ENCODE results near the gene ZNF254.
"Not testable (repeated sequence)": the region's sequence is repeated elsewhere in the genome, so short reads cannot be mapped to it uniquely, and the experiment has no call there.

Gene ZNF254

DNA sequence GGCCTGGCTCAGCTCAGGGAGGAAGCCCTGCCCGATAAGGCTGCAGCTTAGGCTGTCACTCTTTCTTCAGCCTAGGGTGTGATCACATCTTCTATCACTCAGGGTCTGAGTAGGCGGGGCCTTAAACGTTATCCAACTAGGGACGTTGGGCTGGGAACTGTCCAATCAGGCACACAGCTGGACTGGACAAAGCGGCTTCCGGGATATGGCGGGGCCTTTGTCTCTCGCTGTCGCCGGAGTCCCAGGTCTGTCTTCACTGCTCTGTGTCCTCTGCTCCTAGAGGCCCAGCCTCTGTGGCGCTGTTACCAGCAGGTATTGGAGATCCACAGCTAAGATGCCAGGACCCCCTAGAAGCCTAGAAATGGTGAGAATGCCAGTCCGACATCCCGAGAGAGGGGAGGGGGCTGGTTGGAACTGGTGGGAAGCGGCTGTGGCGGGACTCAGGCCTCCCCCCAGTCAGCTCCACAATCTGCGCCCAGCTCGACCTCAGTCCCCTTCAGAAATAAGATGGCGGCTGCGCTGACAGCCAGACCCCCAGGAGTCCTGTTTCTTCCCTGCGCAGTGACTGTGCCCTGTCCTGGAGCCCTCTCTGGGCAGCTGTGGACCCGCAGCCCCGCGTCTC, at the start of gene ZNF254:
Gene ZNF254 (plus strand): TSS at position 214 of the 622 bp plus-strand sequence. CDS start 121 bp downstream, at position 335.
- peak; percentile 49 for DNase-seq (ENCODE audit: low read depth)

DNA sequence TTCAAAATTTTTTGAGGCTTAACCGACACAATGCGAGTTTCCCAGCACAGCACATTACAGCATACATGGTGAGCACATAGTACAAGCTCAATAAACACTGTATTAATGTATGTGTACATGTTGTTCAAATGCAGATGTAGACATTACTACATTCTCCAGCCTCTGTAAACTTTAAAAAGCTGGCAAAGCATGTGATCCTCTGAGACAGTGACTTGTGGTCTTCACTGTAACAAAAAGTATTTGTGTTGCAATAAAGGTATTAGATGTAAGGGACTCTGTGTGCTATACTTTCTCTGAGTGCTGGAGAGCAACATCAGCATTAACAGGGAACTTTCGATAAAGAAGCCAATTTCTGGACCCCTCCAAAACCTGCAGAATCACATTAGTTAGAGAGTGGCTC, 46.4 kb upstream of the ZNF254 start:
- DNase-seq (ENCODE audit: low read depth) = no peak

DNA sequence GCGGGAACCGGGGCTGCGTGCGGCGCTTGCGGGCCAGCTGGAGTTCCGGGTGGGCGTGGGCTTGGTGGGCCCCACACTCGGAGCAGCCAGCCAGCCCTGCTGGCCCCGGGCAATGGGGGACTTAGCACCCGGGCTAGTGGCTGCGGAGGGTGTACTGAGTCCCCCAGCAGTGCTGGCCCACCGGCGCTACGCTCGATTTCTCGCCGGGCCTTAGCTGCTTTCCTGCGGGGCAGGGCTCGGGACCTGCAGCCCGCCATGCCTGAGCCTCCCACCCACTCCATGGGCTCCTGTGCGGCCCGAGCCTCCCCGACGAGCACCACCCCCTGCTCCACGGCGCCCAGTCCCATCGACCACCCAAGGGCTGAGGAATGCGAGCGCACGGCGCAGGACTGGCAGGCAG, 45.7 kb upstream of the ZNF254 start:
- not testable (repeated sequence) for DNase-seq (ENCODE audit: low read depth)

DNA sequence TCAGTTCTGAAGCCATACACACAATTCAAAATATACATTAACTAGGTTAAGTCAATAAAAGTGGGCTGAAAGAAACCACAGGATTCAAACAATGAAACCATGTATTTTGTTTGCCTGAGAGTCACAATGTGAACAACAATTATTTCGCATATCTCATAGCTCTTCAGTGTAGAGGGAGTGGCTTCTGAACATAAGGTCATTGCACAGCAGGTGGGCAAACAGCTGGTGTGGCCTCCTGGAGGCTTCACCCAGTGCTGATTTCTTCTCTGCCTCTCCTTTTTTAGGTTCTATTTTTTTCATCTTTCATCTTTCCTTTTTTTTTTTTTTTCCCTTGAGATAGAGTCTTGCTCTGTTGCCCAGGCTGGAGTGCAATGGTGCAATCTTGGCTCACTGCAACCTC, 40.4 kb upstream of the ZNF254 start:
- no peak for DNase-seq (ENCODE audit: low read depth)

DNA sequence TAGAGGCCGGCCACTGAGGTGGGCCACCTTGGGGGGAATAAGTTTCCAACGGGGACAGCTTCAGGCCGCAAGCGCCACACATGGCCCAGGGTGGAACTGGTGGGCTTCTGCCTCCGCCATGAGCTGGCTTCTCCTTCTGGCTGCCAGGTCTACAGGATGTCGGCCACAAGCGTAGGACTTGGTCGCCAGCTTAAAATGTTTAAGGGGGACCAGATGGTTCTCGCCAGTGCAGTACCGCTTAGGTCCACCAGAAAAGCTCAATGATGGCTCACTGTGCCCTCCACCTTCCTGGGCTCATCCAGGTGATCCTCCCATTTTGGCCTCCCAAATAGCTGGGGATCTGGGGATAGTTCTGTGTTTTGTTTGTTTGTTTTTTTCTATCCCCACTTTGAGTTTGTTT, 38.7 kb upstream of the ZNF254 start:
- no peak for DNase-seq (ENCODE audit: low read depth)

DNA sequence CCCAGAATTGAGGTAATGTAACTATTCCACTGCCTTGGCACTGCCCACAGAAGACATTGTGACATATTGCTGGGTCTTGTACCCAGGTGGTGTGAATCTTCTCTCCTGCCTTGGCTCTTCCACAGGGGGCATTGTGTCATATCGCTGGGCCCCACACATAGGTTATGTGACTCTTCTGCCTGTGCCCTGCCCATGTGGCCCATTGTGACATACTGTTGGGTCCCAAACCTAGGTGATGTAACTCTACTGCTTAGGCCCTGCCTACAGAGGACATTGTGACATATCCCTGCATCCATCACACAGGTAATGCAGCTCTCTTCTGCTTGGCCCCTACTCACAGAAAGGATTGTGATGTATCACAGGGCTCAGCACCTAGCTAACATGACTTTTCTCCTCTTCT, 37.5 kb upstream of the ZNF254 start:
- no peak for DNase-seq (ENCODE audit: low read depth)

DNA sequence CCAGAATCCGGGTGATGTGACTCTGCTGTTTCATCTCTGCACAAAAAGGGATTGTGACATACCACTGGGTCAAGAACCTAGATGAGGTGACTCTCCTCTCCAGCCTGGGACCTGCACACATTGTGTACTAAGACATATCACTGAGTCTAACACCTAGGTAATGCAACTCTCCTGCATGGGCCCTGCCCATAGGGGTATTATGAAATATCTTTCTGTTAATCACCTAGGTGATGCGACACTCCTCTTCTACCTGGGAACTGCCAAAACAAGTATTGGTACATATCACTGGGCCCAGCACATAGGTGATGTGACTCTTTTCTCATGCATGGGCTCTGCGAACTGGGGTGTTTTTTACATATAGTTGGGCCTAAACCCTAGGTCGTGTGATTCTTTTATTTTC, 35.5 kb upstream of the ZNF254 start:
- DNase-seq (ENCODE audit: low read depth) = no peak

DNA sequence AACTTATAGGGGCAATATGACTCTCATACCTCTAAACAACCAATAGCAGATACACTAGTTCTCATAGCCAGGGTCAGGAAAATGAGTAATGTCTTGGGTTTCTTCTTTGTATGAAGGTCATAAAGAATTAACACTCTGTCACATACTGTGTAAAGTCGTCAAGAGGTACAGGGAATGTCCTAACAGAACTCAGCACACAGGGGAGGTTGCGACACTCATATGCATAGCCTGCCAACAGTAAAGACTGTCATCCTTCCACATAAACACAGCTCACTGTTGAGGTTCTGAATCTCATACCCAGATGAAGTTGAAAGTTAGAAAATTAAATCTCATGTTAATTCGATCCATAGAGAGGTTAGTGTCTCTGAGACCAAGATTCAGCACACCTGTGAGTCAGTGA, 34.2 kb upstream of the ZNF254 start:
- DNase-seq (ENCODE audit: low read depth) = no peak

DNA sequence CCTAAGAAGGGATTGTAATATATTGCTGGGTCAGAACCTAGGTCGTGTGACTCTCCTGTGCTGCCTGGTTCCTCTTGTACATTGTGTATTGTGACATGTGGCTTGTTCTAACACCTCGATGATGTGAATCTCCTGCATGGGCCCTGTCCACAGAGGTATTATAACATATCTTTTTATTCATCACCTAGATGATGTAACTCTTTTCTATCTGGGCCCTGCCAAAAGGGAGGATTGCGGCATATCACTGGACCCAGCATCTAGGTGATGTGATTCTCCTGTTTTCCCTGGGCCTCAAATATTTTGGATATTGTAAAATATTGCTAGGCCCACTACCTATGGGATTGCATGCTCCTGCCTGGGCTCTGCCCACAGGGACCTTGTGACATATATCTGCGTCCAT, 33.4 kb upstream of the ZNF254 start:
- no peak for DNase-seq (ENCODE audit: low read depth)

DNA sequence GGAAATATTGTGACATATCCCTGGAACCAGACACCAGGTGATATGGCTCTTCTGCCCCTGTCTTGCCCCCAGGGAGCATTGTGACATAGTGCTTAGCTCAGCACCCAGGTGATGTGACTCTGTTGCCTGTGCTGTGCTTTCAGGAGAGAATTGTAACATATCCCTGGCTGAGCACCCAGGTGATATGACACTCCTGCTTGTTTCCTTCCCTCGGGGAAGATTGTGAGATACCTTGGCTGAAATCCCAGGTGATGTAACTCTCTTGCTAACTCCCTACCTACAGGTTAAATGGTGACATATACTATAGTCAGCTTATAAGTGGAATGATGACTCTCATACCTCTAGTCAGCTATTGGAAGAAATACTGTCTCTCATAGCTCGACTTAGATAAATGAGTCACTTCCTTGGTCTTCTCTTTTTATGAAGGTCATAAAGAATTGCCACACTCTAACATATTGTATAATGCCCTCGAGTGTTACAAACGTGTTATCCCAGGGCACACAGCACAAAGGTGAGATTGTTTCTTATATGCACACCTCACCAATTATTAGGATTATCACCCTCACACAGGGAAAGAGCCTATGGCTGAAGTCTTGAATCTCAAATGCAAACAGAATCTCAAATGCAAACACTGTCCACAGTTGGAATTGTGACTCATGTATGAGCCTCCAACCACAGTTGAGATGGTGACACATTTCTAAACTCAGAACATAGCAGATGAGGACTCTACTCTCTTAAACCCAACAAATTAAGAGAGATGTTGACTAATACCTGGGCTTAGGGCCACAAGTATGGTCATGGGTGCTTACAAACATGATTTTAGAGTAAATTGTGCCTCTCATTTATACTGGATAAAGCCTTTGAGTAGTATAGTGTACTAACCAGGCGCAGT, 32.7 kb upstream of the ZNF254 start:
- DNase-seq (ENCODE audit: low read depth) = no peak

DNA sequence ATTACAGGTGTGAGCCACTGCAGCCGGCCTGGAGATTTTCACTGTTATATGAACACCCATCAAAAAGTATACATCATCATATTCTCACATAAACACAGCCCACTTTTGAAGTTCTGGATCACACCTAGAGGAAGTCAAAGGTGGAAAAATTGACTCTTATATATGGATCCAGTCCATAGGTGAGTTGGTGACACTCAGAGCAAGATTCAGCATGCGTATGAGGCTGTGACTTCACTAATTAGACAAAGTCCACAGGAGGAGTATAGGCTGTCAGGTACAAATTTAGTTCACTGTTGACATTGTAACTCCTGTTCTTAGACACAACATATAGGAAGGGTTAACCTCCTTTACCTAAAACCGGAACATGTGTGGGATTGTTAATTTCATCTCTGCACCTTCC, 31.4 kb upstream of the ZNF254 start:
- DNase-seq (ENCODE audit: low read depth) = no peak

DNA sequence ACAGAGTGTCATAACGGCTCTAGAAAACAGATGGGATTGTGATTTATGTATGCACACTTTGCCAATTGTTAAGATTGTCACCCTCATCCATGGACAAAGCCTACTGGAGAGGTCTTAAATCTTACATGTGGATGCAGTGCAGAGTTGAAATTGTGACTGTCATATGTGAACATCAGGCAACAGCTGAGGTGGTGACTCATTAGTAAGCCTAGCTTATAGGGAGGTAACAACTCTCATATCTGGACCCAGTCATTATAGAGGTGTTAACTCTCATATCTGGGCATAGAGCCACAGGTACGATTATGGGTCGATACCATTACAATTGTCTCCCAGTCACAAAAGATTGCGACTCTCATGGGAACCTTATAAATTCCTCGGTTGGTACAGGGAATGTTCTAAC, 29.8 kb upstream of the ZNF254 start:
- DNase-seq (ENCODE audit: low read depth) = no peak

DNA sequence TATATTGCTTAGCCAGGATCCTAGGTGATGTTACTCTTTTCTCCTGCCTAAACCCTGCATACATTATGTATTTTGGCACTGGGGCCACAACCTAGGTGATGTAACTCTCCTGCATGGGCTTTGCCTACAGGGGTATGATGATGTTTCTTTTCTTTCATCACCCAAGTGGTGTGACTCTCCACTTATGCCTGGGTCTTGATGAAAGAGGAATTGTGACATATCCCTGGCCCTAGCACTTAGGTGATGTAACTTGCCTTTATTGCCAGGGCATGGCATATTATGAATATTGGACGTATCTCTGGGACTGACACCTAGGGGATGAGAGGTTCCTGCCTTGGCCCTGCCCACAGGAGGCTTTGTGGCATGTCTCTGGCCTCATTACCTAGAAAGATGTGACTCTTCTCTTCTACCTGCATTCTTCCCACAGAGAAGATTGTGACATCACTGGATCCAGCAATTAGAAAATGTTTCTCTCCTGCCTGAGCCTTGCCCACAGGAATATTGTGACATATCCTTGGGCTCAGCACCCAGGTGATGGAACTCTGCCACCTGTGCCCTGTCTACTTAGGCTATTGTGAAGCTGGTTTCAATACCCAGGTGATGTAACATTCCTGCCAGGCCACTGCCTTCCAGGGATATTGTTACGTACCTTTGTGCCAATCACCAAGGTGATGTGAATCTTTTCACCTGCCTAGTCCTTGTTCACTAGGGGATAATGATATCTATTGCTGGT, 27.3 kb upstream of the ZNF254 start:
- DNase-seq (ENCODE audit: low read depth) = no peak

DNA sequence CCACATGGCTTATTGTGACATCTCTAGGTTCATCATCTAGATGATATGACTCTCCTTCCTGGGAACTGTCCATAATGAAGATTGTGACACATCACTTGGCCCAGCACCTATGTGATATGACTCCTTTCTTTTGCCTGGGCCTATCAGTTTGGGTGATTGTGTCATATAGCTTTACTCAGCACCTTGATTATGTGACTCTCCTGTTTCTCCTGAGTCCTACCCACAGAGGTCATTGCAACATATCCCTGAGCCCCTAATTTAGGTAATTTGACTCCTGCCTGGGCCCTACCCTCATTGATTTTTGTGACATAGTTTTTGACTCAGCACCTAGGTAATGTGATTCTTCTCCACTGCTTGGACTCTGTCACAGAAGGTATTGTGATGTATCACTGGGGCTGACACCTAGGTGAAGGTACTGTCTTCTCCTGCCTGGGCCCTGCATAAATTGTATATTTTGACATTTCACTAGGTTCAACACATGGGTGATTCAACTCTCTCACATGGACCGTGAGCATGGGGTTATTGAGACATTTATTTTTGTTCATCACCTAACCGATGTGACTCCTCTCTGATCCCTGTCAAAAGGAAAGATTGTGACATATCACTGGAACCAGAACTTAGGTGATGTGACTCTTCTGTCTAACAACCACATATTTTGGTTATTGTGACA, 26.2 kb upstream of the ZNF254 start:
- DNase-seq (ENCODE audit: low read depth) = no peak

DNA sequence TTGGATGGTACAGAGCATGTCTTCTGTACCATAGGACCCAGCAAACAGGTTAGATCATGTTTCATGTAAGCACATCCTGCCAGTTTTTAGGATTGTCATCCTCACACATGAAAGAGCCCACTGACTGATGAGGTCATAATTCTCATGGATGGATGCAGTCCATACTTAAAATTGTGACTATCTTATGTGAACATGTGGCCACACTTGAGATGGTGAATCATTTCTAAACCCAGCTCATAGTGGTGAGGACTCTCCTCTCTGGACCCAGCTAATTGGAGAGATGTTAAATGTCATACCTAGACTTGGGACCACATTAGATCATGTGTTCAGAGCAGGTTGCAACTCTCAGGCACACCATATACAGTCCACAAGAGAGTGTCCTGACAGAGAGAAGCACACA, 24.8 kb upstream of the ZNF254 start:
- DNase-seq (ENCODE audit: low read depth) = no peak

DNA sequence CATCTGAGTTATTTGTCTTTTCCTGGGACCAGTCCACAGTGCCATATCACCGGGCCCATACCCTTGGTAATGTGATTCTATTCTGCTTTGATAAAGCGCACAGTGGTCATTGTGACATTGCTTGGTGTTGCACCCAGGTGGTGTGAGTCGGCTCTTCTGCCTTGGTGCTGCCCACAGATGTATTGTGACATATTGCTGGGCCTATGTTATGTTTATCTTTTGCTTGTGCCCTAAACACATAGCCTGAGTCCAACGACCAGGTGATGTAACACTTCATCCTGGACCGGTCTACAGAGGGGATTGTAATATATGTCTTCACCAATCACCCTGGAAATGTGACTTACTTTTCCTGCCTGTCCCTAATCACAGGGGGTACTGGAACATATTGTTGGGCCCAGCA, 23.7 kb upstream of the ZNF254 start:
- no peak for DNase-seq (ENCODE audit: low read depth)

DNA sequence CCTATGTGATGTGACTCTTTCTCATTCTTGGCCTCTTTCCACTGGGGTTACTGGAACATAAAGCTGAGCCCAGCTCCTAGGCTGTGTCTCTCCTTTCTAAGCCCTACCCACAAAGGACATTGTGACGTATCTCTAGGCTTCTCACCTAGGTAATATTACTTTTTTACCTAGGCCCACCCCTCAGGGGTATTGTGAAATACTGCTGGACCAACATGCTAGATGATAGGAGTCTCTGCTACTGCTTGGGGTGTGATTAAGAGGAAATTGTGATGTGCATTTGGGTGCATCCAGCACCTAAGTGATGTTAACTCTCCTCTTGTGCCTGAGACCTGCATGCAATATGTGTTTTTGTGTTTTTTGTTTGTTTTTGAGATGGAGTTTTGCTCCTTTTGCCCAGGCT, 22.8 kb upstream of the ZNF254 start:
- no peak for DNase-seq (ENCODE audit: low read depth)

DNA sequence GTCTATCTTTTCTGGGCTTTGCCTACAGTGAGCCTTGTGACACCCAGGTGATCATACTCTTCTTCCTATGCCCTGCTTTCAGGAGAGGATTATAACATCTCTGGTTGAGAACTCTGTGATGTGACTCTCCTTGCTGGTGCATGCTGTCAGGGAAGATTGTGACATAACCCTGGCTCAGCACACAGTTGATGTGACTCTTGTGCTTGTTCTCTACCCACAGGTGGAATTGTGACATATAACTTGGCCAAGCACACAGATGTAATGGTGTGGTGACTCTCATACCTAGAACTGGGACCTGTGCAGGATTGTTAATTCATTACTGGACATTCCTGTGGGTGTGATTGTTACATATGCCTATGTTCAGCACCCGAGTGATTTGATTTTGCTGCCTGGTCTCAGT, 21.7 kb upstream of the ZNF254 start:
- no peak for DNase-seq (ENCODE audit: low read depth)

DNA sequence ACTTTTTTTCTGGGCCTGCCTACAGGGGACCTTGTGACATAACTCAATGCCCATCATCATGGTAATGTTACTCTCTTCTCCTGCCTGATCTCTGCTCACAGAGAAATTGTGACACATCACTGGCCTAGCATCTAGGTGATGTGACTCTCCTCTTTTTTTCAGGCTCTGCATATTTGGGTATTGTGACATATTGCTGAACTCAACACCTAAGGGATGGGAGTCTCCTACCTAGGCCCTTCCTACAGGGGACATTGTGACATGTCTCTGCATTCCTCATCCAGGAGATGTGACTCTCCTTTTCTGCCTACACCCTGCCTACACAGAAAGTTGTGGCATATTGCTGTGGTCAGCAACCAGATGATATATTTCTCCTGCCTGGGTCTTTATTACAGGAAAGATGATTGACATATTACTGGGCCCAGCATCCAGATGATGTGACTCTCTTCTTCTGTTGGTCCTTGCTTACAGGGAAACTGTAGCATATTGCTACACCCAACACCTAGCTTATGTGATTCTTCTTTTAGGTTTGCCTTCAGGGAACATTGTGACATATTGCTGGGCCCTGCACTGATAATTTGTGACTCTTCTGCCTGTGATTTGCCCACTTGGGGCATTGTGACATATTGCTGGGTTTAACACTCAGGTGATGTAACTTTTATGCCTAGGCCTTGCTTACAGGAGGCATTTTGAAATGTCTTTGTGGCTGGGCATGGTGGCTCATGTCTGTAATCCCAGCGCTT, 21.0 kb upstream of the ZNF254 start:
- no peak for DNase-seq (ENCODE audit: low read depth)

DNA sequence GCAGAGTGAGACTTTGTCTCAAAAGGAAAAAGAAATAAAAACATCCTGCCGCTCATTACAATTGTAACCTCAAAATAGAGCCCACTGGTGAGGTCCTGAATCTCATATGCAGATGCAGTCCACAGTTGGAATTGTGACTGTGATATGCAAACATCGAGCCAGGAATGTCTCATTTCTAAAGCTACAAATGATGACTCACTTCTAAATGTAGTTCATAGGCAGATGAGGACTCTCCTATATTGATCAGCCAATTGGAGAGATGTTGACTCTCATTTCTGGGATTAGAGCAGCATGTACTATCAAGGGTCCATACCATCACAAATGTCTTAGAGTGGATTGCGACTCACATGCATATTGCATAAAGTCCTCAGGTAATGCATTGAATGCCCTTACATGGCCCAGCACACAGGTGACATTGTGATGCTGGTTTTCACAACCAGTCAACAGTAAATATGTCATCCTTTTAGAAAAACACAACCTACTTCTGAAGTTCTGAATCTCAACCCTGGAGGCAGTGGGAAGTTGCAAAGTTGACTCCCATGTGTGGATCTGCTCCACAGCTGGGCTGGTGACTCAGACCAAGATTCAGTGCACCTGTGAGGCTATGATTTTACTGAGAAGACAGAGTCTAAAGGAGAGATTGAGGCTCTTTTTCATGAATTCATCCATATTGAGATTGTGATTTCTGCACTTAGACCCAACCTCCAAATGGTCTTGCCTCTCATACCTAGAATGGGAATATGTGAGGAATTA, 16.9 kb upstream of the ZNF254 start:
- no peak for DNase-seq (ENCODE audit: low read depth)

DNA sequence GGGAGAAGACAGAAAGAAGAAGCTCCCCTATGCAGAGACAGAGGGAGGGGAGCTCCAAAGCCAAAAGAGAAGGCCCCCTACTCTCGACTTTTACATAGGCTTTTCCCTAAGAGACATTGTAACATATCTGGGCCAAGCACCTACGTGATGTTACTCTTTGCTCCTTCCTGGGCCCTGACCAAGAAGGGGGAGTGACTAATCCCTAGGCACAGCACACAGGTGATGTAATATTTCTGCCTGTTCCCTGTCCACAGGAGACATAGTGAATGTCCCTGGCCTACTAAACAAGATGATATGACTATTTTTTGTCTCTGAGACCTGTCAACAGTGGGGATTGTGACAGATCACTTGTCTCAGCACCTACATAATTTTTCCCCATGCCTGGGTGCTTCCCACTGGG, 15.9 kb upstream of the ZNF254 start:
- DNase-seq (ENCODE audit: low read depth) = no peak

All from stimulated activated CD4-positive, alpha-beta T cell treated with anti-CD3 and anti-CD28 coated beads, Interleukin-2, amount 100 ng/mL, for 4 hours (primary cell).